ENCODE results near the gene CACNA2D1.

The CACNA2D1 gene

DNA sequence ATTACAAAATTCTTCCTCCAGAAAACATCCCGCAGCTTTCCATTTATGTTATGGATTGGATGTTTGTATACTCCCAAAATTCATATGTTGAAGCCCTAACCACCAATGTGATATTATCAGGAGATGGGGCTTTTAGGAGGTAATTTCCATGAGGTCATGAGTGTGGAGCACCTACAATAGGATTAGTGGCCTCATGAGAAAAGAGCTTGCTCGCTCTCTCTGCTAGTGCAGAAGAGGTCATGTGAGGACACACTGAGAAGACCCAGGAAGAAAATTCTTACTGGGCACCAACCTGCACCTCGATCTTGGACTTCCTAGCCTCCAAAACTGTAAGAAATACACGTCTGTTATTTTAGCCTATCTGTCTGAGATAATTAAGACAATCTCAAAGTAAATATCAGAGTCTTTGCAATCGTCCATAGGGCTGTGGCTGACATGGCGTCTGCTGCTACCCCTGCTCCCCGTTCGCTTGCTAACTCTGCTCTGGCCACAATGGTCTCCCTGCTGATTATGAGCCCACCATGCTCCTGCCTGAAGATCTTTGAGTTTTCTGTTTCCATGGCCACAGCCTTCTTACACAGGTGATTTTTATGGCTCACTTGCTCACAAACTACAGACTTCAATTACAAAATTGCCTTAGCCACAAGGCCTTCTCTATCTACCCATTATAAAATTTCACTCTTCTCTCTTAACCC is 333.3 kb downstream of the CACNA2D1 start:
- no peak for DNase-seq (ENCODE audit: low read depth)

GRCh38 chr7:82109288-82109687 is 334.3 kb downstream of the CACNA2D1 start:
- no peak for DNase-seq (ENCODE audit: low read depth)

- DNase-seq (ENCODE audit: low read depth), result no peak
Measured at GRCh38 chr7:82106201-82106600, 337.4 kb downstream of the CACNA2D1 start.

GRCh38 chr7:82105463-82105862 is 338.1 kb downstream of the CACNA2D1 start:
- peak; percentile 68 for DNase-seq (ENCODE audit: low read depth)

DNA sequence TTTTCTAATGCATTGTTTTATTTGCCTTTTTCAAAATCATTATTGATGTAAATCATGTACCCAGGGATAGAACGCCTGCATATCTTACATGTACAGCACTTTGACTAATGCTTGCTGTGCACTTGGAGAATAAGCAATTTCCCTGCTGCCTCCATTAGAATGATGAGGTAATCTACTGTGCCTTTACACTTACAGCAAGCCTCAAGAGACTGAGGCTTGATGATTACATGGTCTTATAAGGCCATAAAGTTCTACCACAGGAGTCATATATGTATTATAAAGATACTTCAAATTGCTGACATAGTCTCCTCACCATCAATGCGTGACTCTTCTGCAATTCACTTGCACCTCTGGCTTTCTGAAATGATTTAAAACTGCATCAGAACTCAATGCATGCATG is 345.2 kb downstream of the CACNA2D1 start:
- DNase-seq (ENCODE audit: low read depth), result no peak

DNA sequence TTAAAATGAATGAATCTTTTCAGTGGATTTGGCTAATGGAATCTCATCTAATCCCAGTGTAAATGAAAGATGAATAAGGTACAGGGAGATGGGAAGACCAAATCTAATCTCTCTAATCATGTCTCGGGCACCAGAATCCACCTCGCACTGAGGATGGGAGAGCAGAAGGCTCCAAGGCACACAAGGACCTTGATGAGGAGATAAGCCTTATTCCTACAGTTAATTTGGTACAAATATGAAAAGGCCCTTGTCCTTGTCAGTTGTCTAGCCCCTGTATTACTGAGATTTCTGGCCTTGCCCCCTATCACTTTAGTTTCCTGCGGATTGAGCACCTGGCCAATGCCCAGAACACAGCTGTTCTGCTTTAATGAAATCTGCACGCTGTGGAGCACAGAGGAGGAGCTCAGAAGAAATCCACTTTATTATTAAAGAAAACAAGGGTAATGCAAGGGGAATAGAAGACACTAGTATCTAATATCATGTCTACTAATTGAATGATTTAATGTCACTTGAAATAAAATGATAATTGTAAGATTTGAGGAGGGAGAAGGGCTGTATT is 352.4 kb downstream of the CACNA2D1 start:
- no peak for DNase-seq (ENCODE audit: low read depth)

DNA sequence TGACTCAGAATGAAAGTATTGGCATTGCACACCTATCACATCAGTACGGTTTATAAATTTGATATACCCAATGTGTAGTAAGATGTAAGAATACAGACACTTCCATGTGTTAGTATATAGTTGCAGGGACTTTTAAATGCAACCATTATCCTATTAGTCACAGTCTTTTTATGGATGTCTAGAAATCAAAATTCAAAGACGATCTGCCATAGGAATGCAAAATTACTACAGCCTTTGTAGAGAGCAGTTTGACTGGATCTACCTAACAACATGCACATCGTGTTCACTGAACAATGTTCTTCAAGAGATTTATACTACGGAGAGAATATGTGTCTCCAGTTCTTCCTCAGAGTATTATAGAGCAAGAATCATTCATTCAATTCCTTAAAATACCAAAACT is 356.5 kb downstream of the CACNA2D1 start:
- no peak for DNase-seq (ENCODE audit: low read depth)

- DNase-seq (ENCODE audit: low read depth), result no peak
Measured at GRCh38 chr7:82085116-82085515, 358.5 kb downstream of the CACNA2D1 start.

DNA sequence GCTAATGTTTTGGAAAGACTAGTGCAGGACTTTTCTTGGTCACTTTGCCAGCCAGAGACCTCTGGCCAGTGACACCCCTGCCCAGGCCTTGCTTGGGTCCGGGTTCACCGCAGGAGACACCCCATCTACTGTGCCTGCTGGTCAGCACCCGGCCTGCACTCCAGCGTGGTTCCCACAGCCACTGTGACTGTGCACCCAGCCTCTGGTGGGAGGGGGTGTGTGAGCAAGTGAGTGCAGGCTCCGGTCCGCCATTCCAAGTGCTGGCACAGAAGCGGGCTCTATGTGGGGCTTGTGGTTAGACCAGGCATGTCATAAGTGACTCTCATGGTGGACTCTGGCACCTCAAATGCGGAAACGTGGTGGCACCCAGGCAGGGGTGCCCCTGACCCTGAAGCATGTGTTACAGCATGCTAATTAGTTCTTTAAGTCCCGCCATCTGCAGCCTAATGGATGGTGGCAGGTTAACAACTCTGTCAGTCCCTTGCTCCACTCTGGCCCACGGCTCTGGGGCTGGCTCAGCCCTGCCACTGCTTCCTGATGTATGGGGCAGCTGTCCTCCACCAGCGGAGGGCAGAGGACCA is 361.8 kb downstream of the CACNA2D1 start:
- DNase-seq (ENCODE audit: low read depth), result no peak

DNA sequence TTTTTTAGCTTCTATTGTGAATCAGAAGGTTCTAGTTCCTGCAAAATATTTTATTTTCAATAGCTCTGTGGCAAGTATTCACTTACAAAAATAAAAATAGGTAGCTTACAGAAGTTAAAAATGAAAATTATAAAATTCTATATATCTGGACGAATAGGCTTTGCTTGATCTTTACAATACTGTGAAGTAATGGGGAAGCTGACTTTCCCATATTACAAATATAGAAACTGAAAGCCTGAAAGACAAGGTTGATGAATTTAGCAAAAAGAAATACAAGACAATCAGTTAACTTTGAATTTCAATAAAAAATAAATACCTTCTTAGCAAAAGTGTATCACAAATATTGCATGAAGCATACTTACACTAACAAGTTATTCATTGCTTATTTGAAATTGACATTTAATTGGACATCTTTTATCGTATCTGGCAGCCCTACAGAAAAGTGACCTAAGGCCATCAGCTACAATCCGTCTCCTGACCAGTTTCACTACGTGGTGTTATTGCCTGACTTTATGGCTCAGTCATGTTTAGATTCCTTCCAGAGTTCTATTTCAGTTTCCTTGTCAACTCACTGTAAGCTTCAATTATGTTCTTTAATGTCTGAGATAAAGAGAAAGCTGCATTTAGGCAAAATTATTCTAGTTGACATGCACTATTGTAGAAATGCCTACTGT is 363.2 kb downstream of the CACNA2D1 start:
- no peak for DNase-seq (ENCODE audit: low read depth)

- DNase-seq (ENCODE audit: low read depth), result no peak
Measured at GRCh38 chr7:82079527-82079926, 364.1 kb downstream of the CACNA2D1 start.

DNA sequence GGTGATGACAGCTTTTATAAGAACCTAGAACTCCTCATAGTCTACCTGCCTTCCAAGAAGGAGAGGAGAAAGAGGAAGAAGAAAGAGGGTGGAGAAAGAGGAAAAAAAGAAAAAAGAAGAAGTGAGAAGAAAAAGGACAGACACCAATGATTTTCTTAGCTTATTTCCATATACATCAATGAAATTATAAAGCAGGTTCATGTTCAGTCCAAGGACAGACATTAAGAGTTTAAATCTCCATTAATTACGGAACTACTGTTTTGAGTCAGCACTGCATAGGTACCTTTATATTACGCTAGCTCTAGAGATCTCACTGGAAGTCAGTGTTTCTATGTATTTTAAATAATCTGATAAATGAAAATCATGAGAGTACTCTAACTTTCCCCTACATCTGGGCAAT is 364.8 kb downstream of the CACNA2D1 start:
- no peak for DNase-seq (ENCODE audit: low read depth)

- no peak for DNase-seq (ENCODE audit: low read depth)
Measured at GRCh38 chr7:82071468-82071867, 372.1 kb downstream of the CACNA2D1 start.

DNA sequence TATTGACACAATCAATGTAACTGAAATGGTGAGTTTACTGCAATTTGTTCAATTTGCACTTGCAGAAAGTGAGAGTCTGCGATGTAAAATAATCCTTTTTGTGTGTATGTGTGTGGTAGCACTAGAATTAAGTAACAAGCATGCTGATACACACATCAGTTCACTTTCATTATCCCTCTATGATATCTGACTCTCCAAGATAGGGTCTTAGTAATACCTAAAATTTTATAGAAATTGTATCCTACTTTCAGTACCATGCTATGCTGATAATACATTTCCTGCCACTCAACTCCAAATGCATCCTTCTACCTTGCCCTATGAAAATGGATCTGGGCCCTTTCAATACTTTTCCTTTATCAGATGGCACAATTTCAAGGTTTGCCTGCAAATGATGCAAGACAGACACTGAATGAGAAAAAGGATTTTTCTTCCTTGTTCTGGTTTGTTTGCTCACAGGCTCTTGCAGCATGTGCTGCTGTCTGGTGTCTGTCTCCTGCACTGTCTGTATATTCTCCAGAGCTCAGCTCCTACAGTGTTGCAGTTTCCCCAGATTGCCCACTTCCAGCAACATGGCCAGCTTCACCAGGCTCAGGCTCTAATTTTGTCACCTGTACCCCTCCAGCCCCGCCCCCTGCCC is 375.8 kb downstream of the CACNA2D1 start:
- no peak for DNase-seq (ENCODE audit: low read depth)

DNA sequence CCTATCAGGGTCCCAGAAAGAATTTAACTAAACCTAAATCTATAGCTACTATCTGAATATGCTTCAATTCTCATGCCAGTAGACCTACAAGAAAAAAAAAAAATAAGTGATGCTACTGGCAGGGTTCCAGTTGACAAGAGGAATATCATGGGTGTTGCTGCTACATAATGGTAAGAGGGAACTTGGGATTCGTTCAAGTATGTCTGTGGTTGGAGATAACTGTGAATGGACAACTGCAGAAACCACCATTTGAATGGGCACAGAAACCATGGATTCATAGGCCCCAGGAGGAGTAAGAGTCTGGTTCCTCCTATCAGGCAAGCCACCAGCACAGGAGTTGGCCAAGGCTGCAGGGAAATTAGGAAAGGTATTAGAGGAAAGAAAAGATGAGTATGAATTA is 386.1 kb downstream of the CACNA2D1 start:
- no peak for DNase-seq (ENCODE audit: low read depth)

DNA sequence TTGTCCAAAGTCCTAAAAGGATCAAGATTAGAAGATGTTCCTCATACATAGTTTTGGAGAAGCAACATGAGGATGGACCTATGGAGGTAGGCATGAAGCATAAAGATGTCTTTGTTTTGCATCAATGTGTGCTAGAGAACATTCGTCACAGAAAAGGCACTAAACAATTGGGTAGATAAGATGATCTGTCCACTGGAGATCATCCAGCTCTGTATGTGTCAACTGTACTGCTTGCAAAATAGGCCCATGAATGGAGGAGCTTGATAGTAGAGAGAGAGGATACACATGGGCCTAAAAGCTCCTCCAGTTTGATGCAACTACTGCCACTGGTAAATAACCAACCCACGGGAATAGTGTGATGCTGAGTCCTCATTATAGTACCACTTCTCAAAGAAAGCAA is 387.3 kb downstream of the CACNA2D1 start:
- DNase-seq (ENCODE audit: low read depth), result no peak

DNA sequence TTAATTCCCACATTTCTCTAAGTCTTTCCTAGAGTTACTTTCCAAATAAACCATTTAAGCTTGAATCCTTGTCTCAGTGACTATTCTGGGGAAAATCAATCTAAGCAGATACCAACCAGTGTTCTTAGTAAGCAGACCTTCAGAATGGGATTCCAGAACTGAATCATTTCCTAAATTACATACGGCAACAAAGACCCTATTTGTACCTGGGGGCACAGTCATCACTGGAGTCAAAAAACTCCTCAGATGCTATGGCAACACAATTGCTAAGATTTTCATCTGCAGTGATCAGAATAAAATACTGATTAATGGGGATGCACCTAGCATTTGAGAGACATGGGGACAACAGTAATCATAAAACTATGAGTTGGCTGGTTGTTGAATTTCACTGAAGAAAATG is 389.0 kb downstream of the CACNA2D1 start:
- DNase-seq (ENCODE audit: low read depth), result no peak

- DNase-seq (ENCODE audit: low read depth), result no peak
Measured at GRCh38 chr7:82053453-82054032, 390.0 kb downstream of the CACNA2D1 start.

DNA sequence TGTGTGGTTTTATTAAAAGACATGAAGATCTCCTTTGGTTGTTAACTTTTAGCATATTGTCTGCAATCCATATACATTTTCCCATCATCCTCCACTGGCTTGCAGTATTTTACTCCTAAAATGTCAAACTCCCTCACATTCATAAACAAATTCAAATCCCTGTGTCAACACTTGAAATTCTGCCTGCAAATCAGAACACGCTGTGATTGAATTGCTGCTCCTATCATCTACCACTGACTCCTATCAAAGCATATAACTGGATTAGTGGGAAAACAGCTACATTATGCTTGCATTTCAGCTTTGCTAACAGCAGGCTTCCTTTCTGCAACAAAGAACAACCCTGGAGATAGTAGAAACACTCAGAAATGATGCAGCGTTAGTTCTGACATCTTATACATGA is 392.0 kb downstream of the CACNA2D1 start:
- DNase-seq (ENCODE audit: low read depth), result no peak

DNA sequence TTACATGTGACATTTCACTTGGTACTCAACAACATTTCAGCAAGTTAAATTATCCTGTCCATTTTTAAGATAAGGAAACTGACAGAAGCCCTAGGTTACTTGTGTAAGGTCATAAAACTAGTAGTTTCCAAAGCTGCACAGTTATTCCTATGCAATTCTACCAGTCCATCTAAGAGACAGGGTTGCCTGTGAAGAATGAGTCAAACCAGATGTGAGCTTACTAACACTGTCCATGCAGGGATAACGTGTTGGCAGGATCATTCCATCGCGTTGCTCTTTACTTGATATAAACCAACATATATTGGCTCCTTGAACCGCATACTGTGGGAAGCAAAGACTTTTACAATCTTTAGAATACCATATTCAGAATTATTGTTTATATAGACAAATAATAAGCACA is 392.8 kb downstream of the CACNA2D1 start:
- DNase-seq (ENCODE audit: low read depth), result peak; percentile 22

- peak; percentile 58 for DNase-seq (ENCODE audit: low read depth)
Measured at GRCh38 chr7:82049891-82050533, 393.6 kb downstream of the CACNA2D1 start.

GRCh38 chr7:82049442-82049841 is 394.1 kb downstream of the CACNA2D1 start:
- DNase-seq (ENCODE audit: low read depth), result no peak

Measured in HS-5 (cell line).